B cell (primary cell): Measurements from ENCODE around the gene JPT1. TPM values are rescaled to one million over a fixed set of nuclear protein-coding genes. Genes with fewer than 3 reads are reported as not detected.

Source experiments
- ATAC-seq: fragments of 200-7000 bp; cut with Tn5 transposase; one replicate; pipeline ENCODE4 v1.10.0; 2021; ENCODE audit warnings: low read depth, mild to moderate bottlenecking, moderate number of reproducible peaks, moderate library complexity
- CTCF ChIA-PET: fragments of 350-600 bp; sonication (Branson Sonifier 250); formaldehyde crosslinking; loops from one replicate; lab custom pipeline; 2021; ENCODE audit warnings: antibody characterized with exemption, inconsistent platforms; lab: Charles Lee
- POLR2A ChIA-PET: fragments of 350-600 bp; sonication (Branson Sonifier 250); formaldehyde crosslinking; loops from one replicate; lab custom pipeline; 2021; ENCODE audit warnings: antibody characterized with exemption; lab: Charles Lee
- DNase-seq: peaks from one replicate; pipeline ENCODE4 v3.0.0; 2013
- H2AFZ ChIP-seq: 2 replicates; pipeline ENCODE4 v1.6.1; 2012; ENCODE audit warnings: mild to moderate bottlenecking, low read depth, low read length; ENCODE audit not compliant: insufficient read depth, poor library complexity, severe bottlenecking
- H3K27ac ChIP-seq, 2 donors: 1 replicate in 1 of 2; 2 replicates in 1 of 2; pipeline ENCODE4 v1.5.1; 2012 to 2013; ENCODE audit warnings: low read length in 2 of 2, mild to moderate bottlenecking in 2 of 2, moderate library complexity in 1 of 2
- H3K27me3 ChIP-seq, 4 experiments: fragments of 200-600 bp in 1 of 4; sonication (generic) in 1 of 4; replicated peaks in 1 of 4; 1 replicate in 2 of 4; 2 replicates in 2 of 4; pipeline versions ENCODE4 v1.6.1 to v1.7.0; 2013 to 2016; ENCODE audit warnings: low read length in 3 of 4, mild to moderate bottlenecking in 2 of 4, mixed read lengths in 1 of 4, moderate library complexity in 1 of 4; ENCODE audit not compliant: insufficient read depth in 4 of 4, control insufficient read depth in 3 of 4; ENCODE audit errors: control extremely low read depth in 1 of 4
- H3K36me3 ChIP-seq, 2 experiments: replicated peaks in 1 of 2; 1 replicate in 1 of 2; 2 replicates in 1 of 2; pipeline versions ENCODE4 v1.6.1 to v1.7.1; 2013; ENCODE audit warnings: low read length in 1 of 2; ENCODE audit not compliant: insufficient read depth in 2 of 2, control insufficient read depth in 1 of 2; ENCODE audit errors: control extremely low read depth in 1 of 2, extremely low read depth in 1 of 2
- H3K4me1 ChIP-seq, 2 donors: fragments of 200-600 bp in 1 of 2; sonication (generic) in 1 of 2; 1 replicate in 1 of 2; 2 replicates in 1 of 2; pipeline versions ENCODE4 v1.5.1 to v1.6.1; 2013 to 2017; ENCODE audit warnings: low read length in 2 of 2; ENCODE audit not compliant: control insufficient read depth in 2 of 2, insufficient read depth in 2 of 2
- H3K4me2 ChIP-seq: replicated peaks from 2 replicates; pipeline ENCODE3; 2012; ENCODE audit warnings: mild to moderate bottlenecking, low read depth, low read length; ENCODE audit not compliant: poor library complexity, severe bottlenecking
- H3K4me3 ChIP-seq, 5 experiments: fragments of 200-600 bp in 1 of 5; sonication (generic) in 1 of 5; 1 replicate in 3 of 5; 2 replicates in 2 of 5; pipeline versions ENCODE4 v1.5.1 to v1.7.0; 2011 to 2016; ENCODE audit warnings: low read length in 4 of 5, mild to moderate bottlenecking in 4 of 5, low read depth in 2 of 5, control low read depth in 1 of 5, moderate library complexity in 1 of 5; ENCODE audit not compliant: insufficient read depth in 1 of 5; ENCODE audit errors: control extremely low read depth in 1 of 5, extremely low read depth in 1 of 5
- H3K79me2 ChIP-seq: fragments of 200-600 bp; sonication (generic); one replicate; pipeline ENCODE4 v1.6.0; 2016; ENCODE audit warnings: low read length; ENCODE audit not compliant: control insufficient read depth, insufficient read depth
- H3K9ac ChIP-seq: fragments of 200-600 bp; sonication (generic); 2 replicates; pipeline ENCODE4 v1.6.1; 2017; ENCODE audit warnings: mild to moderate bottlenecking, low read length, moderate library complexity
- H3K9me3 ChIP-seq, 3 donors: one replicate each; pipeline versions ENCODE4 v1.6.1 to v1.7.1; 2013; ENCODE audit warnings: low read length in 2 of 3; ENCODE audit not compliant: control insufficient read depth in 2 of 3, insufficient read depth in 1 of 3; ENCODE audit errors: control extremely low read depth in 1 of 3
- H4K20me1 ChIP-seq: 2 replicates; pipeline ENCODE4 v1.6.0; 2012; ENCODE audit warnings: mild to moderate bottlenecking, low read length; ENCODE audit not compliant: insufficient read depth, control insufficient read depth, poor library complexity, severe bottlenecking
- H3K27ac Mint-ChIP-seq: one replicate; pipeline ENCODE4 v1.8.0; 2021; ENCODE audit warnings: mixed read lengths
- H3K27me3 Mint-ChIP-seq: one replicate; pipeline ENCODE4 v1.8.0; 2021; ENCODE audit warnings: mixed read lengths
- H3K4me1 Mint-ChIP-seq: one replicate; pipeline ENCODE4 v1.8.0; 2021; ENCODE audit warnings: mixed read lengths
- H3K4me3 Mint-ChIP-seq: one replicate; pipeline ENCODE4 v1.8.0; 2021; ENCODE audit warnings: mixed read lengths
- H3K9me3 Mint-ChIP-seq: one replicate; pipeline ENCODE4 v1.8.0; 2022; ENCODE audit warnings: mixed read lengths; ENCODE audit not compliant: insufficient read depth
- EZH2 ChIP-seq: IDR thresholded peaks from 2 replicates; pipeline ENCODE4 v1.6.1; 2012; ENCODE audit warnings: borderline replicate concordance, low read depth, mild to moderate bottlenecking, moderate library complexity, low read length; ENCODE audit not compliant: insufficient read depth, poor library complexity, severe bottlenecking
- WGBS: methylation state at CpG from one replicate; pipeline ENCODE4 v1.1.5; 2013; ENCODE audit warnings: missing lambda C conversion rate; ENCODE audit not compliant: insufficient coverage; 5-methylcytosine and 5-hydroxymethylcytosine counted together
- intact Hi-C: fragments of 100-400 bp; cut with micrococcal nuclease; formaldehyde crosslinking; loops from one replicate; pipeline ENCODE4 v1.10.0; 2022
- polyA plus RNA-seq: library from polyadenylated mRNA; depleted of rRNA; stranded (reverse); fragments of >200 nt; gene quantifications from 2 replicates; pipeline ENCODE4 v1.2.3, GENCODE V29; 2012
- total RNA-seq, 2 donors: library from RNA; stranded (reverse); fragments of 120-200 nt in 1 of 2; gene quantifications; 1 replicate in 1 of 2; 2 replicates in 1 of 2; pipeline versions ENCODE4 v1.2.3 to v1.2.4, GENCODE V29; 2013 to 2022
- TF ChIP-seq, protein P1 (sequence below): fragments of 200-600 bp; IDR thresholded peaks from one replicate; pipeline ENCODE4 v1.8.0; 2022; ENCODE audit warnings: antibody characterized with exemption, mild to moderate bottlenecking

JPT1 gene
- total and polyA plus RNA-seq, 2 donors (not counting 1 experiment from before 2014, with no cell fraction given): 34.8 to 37.6 TPM

DNA sequence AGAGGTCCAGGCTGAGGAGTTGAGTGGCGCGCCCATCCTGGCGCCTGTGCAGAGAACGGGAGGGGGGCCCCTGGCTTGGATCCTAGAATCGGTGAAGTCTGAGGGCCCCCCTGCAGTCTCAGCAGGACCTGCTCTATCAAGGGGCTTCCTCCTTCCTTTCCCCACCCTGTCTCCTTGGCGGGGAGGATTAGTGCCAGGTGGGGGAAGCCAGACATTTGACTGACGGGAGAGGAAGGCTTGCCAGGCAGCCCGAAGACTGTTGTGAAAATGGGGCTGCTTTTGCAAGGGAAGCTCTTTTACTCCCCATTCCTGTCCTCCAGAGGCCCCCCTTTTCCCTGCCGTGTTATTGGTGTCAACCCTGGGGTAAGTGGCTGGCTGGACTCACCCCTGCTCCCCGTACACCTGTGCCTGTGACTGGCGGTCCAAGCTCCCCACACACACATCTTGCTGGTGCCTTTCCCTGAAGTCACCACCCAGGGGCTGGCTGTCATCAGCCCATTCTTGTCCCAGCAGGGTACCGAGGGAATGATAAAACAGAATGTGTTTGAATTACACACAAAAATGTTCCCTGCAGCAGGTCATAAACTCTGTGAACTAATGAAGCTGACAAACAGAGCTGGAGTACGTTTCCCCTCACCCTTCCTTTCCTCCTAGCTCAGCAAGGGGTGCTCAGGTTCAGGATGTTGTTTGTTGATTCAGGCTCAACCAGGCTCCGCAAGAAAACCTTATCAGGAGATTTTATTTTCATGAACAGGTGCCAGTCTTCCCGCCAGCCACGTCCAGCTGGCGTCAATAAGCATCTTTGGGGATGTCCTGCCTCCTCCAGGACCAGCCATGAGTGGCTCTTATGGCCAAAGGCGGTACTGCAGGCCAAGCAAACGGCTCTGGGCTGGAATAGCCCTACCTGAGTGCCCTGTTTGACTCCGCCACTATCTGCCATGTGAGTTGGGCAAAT is 48.9 kb downstream of the JPT1 start:
- Mint-ChIP-seq H3K4me1 (peaks cover 25% of the 10 kb centered on the region), H3K9me3 (no peaks in the 10 kb centered on the region), H3K4me3 (no peak overlapping the region), H3K27ac (no peak overlapping the region), H3K27me3 (no peaks in the 10 kb centered on the region)
- CTCF ChIA-PET: interaction anchor here (0.6 to 4.9 kb wide), 8 partner anchors 9 to 187 kb away, joined by 3 to 32 read pairs (median 4); no protein-coding TSS in a partner anchor
- Histone ChIP-seq H3K27ac (no peak overlapping the region), H3K9me3 (no peaks in the 10 kb centered on the region), H2AFZ (no peak overlapping the region), H3K27me3 (peaks cover 0 to 2% (median 0%) of the 10 kb centered on the region in 4 experiments), H3K9ac (no peak overlapping the region), H3K36me3 (no peaks in the 10 kb centered on the region), H3K4me1 (peaks cover 18 to 24% of the 10 kb centered on the region in 2 donors), H3K4me3 (no peak overlapping the region), H4K20me1 (no peaks in the 10 kb centered on the region), H3K4me2 (no peak overlapping the region), H3K79me2 (peaks cover under 1% of the 10 kb centered on the region)
- TF ChIP-seq, protein P1, sequence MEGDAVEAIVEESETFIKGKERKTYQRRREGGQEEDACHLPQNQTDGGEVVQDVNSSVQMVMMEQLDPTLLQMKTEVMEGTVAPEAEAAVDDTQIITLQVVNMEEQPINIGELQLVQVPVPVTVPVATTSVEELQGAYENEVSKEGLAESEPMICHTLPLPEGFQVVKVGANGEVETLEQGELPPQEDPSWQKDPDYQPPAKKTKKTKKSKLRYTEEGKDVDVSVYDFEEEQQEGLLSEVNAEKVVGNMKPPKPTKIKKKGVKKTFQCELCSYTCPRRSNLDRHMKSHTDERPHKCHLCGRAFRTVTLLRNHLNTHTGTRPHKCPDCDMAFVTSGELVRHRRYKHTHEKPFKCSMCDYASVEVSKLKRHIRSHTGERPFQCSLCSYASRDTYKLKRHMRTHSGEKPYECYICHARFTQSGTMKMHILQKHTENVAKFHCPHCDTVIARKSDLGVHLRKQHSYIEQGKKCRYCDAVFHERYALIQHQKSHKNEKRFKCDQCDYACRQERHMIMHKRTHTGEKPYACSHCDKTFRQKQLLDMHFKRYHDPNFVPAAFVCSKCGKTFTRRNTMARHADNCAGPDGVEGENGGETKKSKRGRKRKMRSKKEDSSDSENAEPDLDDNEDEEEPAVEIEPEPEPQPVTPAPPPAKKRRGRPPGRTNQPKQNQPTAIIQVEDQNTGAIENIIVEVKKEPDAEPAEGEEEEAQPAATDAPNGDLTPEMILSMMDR: peak; percentile 68
- no peak for TF ChIP-seq EZH2
- intact Hi-C loops: no loop called here
- WGBS: 85% methylated on average over 12 of the region's 20 CpGs
- POLR2A ChIA-PET: interaction anchor here (1.2 kb wide), 1 partner anchor 75 kb away, joined by 3 read pairs; no protein-coding TSS in a partner anchor
- DNase-seq: peak; percentile 50
- no peak for ATAC-seq
